ENCODE data around the gene RASL12. TPM values are rescaled to one million over a fixed set of nuclear protein-coding genes. Genes with fewer than 3 reads are reported as not detected.

Gene RASL12
- polyA plus RNA-seq, 3 donors = not detected

- no peak overlapping the region for H3K27ac ChIP-seq (ENCODE audit: low read depth in 1 of 2, low read length in 2 of 2)
- 100% methylated on average over 2 of the region's 6 CpGs for WGBS (ENCODE audit: insufficient coverage)
- H3K27ac Mint-ChIP-seq = peak overlapping the region in 1 of 7 donors; percentile 27
Measured at GRCh38 chr15:65106011-65106590, 38.3 kb upstream of the RASL12 start.

GRCh38 chr15:65105038-65105437 is 37.2 kb upstream of the RASL12 start:
- 100% methylated on average over 3 of the region's 5 CpGs for WGBS (ENCODE audit: insufficient coverage)
- TF ChIP-seq CTCF (IDR thresholded peaks at IDR 0.05) = no peak

More at GRCh38 chr15:65106011-65106590, 38.3 kb upstream of the RASL12 start:
- Mint-ChIP-seq H3K36me3 (peaks cover 42 to 52% of the 10 kb centered on the region in 2 donors), H3K9me3 (no peaks in the 10 kb centered on the region), H3K4me1 (peaks cover 7% of the 10 kb centered on the region), H3K4me3 (no peak overlapping the region), H3K27me3 (ENCODE audit: low read depth in 3 of 3) (peaks cover 0 to 2% (median 0%) of the 10 kb centered on the region in 3 donors)
- Histone ChIP-seq H3K4me2 (replicated peaks; ENCODE audit: extremely low read depth, low read length, poor library complexity, severe bottlenecking) (no peak overlapping the region), H3K79me2 (ENCODE audit: insufficient read depth, low read length) (no peaks in the 10 kb centered on the region), H3K9me3 (replicated peaks in 1 of 2; ENCODE audit: control insufficient read depth in 1 of 2, insufficient read depth in 1 of 2, low read length in 2 of 2) (no peaks in the 10 kb centered on the region), H3K36me3 (replicated peaks in 1 of 2; ENCODE audit: control insufficient read depth in 1 of 2, insufficient read depth in 2 of 2, low read length in 2 of 2) (peaks cover 12 to 43% of the 10 kb centered on the region in 2 donors), H3K9ac (ENCODE audit: insufficient read depth, low read length, poor library complexity, severe bottlenecking) (no peak overlapping the region), H2AFZ (ENCODE audit: insufficient read depth, low read depth, low read length, poor library complexity, severe bottlenecking) (no peak overlapping the region), H4K20me1 (ENCODE audit: insufficient read depth, low read length) (no peaks in the 10 kb centered on the region), H3K4me3 (replicated peaks in 1 of 3; ENCODE audit: low read depth in 2 of 3, low read length in 3 of 3) (no peak overlapping the region), H3K4me1 (ENCODE audit: control insufficient read depth in 1 of 2, insufficient read depth in 2 of 2, low read length in 2 of 2) (peaks cover 8 to 9% of the 10 kb centered on the region in 2 donors), H3K27me3 (ENCODE audit: control insufficient read depth in 2 of 2, insufficient read depth in 2 of 2, low read length in 2 of 2) (no peaks in the 10 kb centered on the region)
- intact Hi-C loops (cut with micrococcal nuclease) = no loop called here
- TF ChIP-seq CTCF (IDR thresholded peaks at IDR 0.05) = no peak
- no peak for DNase-seq

More at GRCh38 chr15:65105038-65105437, 37.2 kb upstream of the RASL12 start:
- Histone ChIP-seq H2AFZ (ENCODE audit: insufficient read depth, low read depth, low read length, poor library complexity, severe bottlenecking) (no peak overlapping the region), H3K27ac (ENCODE audit: low read depth in 1 of 2, low read length in 2 of 2) (no peak overlapping the region), H3K4me3 (replicated peaks in 1 of 3; ENCODE audit: low read depth in 2 of 3, low read length in 3 of 3) (no peak overlapping the region), H3K9me3 (replicated peaks in 1 of 2; ENCODE audit: control insufficient read depth in 1 of 2, insufficient read depth in 1 of 2, low read length in 2 of 2) (no peaks in the 10 kb centered on the region), H3K27me3 (ENCODE audit: control insufficient read depth in 2 of 2, insufficient read depth in 2 of 2, low read length in 2 of 2) (no peaks in the 10 kb centered on the region), H3K36me3 (replicated peaks in 1 of 2; ENCODE audit: control insufficient read depth in 1 of 2, insufficient read depth in 2 of 2, low read length in 2 of 2) (peaks cover 12 to 48% of the 10 kb centered on the region in 2 donors), H3K79me2 (ENCODE audit: insufficient read depth, low read length) (no peaks in the 10 kb centered on the region), H3K4me1 (ENCODE audit: control insufficient read depth in 1 of 2, insufficient read depth in 2 of 2, low read length in 2 of 2) (peaks cover 13 to 14% of the 10 kb centered on the region in 2 donors), H3K4me2 (replicated peaks; ENCODE audit: extremely low read depth, low read length, poor library complexity, severe bottlenecking) (no peak overlapping the region), H3K9ac (ENCODE audit: insufficient read depth, low read length, poor library complexity, severe bottlenecking) (no peak overlapping the region), H4K20me1 (ENCODE audit: insufficient read depth, low read length) (no peaks in the 10 kb centered on the region)
- no peak for DNase-seq
- Mint-ChIP-seq H3K27ac (peak overlapping the region in 2 of 7 donors; percentile 46 to 52), H3K9me3 (no peaks in the 10 kb centered on the region), H3K4me1 (peaks cover 12% of the 10 kb centered on the region), H3K27me3 (ENCODE audit: low read depth in 3 of 3) (peaks cover 0 to 2% (median 0%) of the 10 kb centered on the region in 3 donors), H3K36me3 (peaks cover 44 to 58% of the 10 kb centered on the region in 2 donors), H3K4me3 (no peak overlapping the region)
- intact Hi-C loops (cut with micrococcal nuclease) = no loop called here

Measured in CD14-positive monocyte (primary cell).